Fibroblast of peridontal ligament (primary cell): Measurements from ENCODE around the gene IGF1R.

Experiments used
- DNase-seq: peaks from one replicate; pipeline ENCODE4 v3.0.0-alpha.2; 2010; ENCODE audit errors: extremely low read depth

The IGF1R gene

DNA sequence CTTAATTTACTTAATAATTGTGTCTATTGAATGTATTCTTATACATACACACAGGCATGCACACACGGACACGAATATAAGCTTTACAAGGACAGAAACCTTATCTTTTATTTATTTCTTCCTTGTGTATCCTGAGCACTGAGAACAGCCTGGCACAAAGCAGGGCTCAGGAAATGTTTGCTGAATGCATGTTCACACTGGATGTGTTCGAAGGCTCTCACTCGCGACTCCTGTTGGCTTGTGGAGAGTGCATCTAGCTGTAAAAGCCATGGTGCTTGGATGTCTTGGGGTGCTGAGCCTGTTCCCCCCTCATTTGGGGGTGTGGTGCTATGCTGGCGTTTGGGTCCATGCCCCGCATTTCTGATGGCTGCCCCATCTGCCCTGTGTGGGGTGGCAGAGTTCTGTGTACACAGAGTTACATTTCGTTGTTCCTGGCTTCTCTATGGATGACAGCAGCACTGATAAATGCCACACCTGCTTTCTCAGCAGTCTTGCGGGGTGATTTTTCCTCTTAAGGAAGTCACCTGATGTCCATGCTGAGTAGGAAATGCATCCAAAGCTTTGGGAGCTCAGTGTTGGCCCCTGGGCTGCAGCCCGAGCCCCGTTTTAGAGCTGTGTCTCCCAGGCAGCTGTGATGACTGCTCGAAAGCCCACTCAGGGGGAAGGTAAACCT, 148.5 kb downstream of the IGF1R start:
- DNase-seq: no peak

DNA sequence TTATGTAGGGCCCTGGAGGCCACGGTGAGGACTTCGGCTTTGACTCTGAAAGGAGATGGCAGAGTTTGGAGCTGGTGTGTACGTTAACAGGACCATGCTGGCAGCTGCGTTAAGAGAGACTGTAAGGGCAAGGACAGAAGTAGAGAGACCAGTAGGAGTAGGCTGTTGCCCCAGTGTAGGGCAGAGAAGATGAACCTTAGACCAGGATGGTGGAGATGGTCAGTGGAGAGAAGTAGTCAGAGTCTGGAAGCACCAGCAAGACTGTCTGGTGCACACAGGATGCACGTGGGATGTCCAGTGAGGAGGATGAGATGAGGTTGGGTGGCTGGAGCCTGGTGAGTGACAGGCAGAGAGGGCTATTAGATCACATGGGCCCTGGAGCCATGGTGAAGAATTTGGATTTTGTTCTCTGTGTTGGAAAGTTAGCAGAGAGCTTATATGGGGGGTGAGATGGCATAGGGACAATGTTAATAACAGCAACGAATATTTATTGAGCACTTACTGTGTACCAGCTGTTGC, 150.1 kb downstream of the IGF1R start:
- no peak for DNase-seq

DNA sequence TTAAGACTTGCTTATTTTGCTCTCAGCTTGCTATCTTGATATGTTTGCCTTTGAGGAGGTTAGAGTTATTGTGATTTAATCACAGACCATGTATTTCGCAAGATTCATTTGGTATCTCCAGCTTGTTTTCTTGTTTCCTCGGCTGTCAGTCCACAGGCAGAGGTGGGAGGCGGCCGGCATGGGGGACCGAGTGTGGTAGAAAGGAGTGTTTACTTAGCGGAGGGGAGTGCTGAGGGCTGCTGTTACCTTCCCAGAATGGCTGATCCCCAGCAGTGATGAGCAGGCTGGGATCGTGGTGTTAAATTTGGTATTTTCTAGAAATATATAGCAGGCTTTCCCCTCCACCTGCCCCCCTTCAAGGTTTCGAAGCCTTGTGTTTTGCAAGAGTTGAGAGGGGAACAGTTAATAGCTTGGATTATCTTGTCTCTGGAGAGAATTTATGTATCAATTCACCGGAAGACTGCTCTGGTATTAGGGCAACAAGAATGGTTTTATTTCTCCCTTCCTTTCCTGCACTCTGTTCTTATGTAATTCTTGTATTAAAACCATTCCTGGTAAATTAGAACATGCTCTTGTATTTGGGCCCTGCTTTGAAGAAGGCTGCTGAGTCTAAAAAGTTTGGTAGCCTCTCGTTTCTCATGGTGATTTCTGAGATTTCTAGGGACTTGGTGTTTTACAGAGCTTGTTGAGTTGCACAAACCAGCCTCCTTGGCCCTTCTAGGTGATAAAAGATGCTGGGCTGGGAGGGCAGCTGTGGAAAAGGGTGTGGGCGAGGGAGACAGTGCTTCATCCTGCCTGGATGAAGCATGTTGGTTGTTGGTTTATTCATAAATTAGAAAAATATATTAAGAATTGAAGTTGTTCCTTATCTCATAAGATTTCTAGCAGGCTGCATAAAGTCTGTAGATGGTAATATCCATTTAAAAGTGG, 151.4 kb downstream of the IGF1R start:
- DNase-seq: no peak

DNA sequence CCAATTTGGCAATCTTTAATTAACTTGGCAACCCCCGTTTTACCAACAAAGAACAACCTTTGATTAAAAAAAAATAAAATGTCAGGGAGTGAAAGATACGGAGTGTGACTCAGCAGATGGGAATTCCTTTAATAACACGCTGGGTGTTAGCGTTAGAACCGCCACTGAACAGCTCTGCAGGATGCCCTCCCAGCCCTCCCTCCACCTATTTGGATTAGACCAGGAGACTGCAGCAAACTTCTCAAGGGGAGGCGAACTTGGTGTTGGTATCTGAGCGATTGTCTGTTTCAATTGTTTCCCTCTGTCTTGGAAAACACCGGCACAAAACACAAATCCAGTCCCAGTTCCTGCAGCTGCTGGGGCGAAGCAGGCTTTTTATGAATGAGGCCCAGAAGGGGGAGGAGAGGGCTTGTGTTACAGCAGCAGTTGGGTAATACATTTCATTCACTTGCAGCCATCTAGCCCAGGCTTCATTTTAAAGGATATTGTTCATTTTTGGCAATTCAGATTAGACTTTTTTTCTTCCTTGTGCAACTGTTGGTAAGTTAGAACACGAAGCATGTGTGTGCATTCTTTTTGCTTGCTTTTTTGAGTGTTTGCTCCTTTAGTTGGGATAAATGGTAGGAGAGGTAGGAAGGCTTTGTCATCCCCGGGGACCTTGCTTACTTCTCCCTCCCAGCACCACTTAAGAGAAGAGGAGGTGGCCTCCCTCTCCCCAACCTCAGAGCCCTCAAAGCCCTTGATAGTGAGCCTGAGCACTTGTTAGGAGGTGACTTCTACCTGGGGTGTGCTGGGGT, 152.3 kb downstream of the IGF1R start:
- peak; percentile 95 for DNase-seq

DNA sequence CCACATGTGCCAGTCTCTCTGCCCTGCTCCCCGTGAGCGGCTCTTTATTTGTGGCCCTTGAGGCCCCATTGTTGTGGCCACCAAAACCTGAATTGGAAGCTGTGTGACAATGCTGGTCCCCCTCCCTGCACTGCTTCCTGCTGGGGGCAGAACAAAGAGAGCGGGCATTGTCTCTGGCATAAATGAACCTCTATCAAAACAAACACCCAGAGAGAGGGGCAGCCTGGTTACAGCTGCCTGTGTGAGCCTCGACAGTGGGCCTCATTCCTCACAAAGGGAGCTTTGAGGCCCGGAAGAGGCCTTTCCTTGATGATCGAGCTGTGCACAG, 152.9 kb downstream of the IGF1R start:
- DNase-seq: no peak

DNA sequence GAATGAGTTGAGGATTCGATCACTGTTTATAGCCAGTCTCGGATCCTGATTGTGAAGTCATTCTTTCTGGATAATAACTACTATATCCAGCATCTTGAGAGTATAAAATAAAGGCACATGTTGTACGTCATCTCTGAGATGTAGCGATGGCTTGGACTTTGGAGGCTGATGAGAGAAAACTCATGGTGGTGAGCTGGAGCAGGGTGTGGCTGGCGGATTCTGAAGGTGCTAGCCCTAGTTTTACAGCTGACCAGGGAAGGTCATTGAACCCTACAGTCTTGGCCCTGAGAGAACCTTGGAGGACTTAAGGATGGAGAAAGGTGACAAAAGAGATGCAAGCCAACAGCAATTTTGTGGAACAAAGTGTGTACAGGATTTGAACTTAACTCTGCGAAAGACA, 153.8 kb downstream of the IGF1R start:
- no peak for DNase-seq

GRCh38 chr15:98803228-98804056, 155.1 kb downstream of the IGF1R start:
- no peak for DNase-seq

DNA sequence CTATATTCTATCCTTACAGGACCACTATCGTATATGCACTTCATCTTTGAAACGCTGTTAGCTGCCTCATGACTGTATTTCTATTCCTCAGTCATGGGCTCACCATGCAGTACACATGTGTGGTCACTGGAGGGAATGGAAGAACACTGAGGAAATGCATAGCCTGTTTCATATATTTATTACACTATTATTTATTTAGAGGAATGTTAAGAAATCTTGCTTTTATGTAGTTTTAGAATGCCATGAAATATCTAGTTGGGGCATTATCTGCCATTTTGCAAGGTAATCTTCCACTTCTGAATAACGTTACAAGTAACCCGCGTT, 155.7 kb downstream of the IGF1R start:
- no peak for DNase-seq

DNA sequence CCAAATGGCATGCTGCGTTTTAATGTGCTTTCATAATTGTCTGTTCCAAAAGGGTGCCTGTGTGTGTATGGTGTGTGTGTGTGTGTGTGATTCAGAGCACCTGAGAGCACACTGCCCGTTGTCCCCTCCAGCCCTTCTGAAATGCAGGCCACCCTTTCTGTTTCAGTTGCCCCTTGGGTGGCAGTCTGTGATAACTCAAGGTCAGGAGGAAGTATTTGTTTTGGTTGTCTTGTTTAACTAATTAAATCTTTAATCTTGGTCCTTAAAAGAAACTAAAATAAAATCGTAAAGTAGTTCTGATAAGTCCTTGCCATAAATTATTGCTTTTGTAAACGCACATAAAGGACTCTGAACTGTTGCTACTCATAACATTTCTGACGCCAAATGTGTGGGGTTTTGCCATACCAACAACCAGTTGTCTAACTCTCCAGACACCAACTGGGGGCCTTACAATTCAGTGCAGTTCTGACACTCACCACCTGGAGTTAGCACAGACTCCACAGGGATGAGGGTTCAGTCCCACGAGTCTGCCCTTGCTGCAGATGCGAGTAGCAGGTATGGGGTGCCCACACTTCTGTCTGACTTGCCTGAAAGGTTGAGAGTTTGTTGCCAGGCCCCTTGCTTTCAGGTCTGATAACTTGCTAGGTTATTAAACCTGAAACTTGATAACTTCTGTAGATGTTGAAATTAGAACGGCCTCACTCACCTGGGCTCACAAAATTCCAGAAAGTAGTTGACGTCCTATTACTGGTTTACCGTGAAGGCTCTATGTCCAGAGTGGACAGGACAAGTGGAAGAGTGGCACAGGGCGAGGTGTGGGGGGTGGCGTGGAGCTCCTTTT, 157.3 kb downstream of the IGF1R start:
- DNase-seq: no peak

- no peak for DNase-seq
Measured at GRCh38 chr15:98806275-98806895, 158.0 kb downstream of the IGF1R start.

DNA sequence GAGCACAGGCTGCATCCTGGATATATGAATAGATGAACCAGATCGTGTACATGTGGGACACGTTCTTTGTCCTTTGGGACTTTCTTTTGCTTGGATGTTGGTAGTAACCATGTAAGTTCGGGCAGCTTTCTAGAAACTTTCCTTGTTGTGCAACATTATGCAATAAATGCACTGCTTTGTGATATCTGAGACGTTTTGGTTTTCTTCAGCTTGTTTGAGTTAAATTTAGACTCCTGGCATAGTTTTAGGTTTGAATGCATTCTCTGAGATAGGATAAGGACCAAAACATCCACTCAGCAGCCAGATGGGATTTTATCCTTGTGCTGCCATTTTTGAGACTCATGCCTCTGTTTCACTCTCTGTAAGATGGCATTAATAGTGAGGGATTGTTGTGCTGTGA, 158.9 kb downstream of the IGF1R start:
- peak; percentile 98 for DNase-seq

- no peak for DNase-seq
Measured at GRCh38 chr15:98809273-98809672, 160.9 kb downstream of the IGF1R start.

- DNase-seq: no peak
Measured at GRCh38 chr15:98812716-98813446, 164.5 kb downstream of the IGF1R start.

DNA sequence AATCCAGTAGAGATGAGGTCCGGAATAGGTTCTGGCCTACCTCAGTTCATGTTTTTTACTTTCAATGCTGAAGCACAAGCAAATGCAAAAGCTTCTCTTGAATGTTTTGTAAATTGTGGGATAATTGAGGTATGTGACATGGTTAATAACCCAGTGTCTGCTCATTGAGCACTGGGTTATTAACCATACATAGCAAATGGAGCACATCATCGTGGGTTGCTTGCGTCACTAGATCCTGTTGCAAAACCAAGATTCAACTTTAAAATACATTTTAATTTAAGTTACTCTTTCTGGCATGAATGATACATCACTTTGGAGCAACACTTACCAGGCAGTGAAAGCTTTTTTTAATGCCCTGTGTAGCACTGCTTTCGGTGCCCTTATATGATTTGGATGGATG, 165.6 kb downstream of the IGF1R start:
- DNase-seq: no peak

GRCh38 chr15:98815207-98815606, 166.9 kb downstream of the IGF1R start:
- DNase-seq: no peak

- DNase-seq: no peak
Measured at GRCh38 chr15:98817745-98818144, 169.4 kb downstream of the IGF1R start.

DNA sequence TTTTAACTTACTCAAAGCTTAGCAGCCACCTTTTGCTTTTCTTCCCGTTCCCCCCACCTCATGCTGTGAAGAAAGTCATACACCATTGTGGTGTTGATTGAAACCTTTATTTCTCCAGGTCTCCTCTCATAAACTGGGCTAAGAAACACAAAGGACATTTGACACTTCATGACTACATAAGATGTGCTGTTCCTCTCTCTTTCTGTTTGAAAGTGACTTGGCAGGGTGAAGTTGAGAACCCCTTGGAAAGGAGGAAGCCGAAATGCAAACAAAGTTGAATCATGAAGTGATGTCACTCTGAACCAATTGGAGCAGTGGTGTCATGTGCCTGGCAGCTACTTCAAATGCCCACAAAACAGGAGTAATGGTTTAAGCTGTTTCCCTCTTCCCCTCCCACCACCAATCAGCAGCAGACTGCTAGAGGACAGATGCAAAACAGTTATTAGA, 174.7 kb downstream of the IGF1R start:
- DNase-seq: peak; percentile 91

GRCh38 chr15:98823616-98824015, 175.3 kb downstream of the IGF1R start:
- no peak for DNase-seq

DNA sequence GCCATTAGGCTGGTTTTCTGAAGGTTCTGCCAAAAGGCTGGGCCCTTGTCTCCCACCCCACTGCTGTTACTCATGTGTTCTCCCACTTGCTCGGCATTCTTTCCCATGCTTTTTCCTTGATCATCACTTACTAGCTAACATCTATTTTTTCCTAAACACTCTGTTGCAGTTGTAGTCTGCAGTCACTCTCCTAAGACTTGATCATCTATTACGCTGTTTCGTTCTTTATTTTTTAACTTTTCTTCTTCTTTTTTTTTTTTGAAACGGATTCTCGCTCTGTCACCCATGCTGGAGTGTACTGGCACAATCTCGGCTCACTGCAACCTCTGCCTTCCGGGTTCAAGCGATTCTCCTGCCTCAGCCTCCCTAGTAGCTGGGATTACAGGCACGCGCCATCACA, 176.3 kb downstream of the IGF1R start:
- DNase-seq: no peak
